K562 (cell line): Measurements from ENCODE around the gene RCOR1. TPM values are rescaled to one million over a fixed set of nuclear protein-coding genes. Genes with fewer than 3 reads are reported as not detected.

Experiments used
- ELF2 ChIP-seq: fragments of 250-450 bp; sonication (Bioruptor Pico); IDR thresholded peaks from 2 replicates; pipeline ENCODE4 v1.5.0; 2021; ENCODE audit warnings: mild to moderate bottlenecking
- MTF1 ChIP-seq: fragments of 250-450 bp; sonication (Bioruptor Pico); IDR thresholded peaks from 2 replicates; pipeline ENCODE4 v1.9.0; 2021; ENCODE audit warnings: moderate library complexity, mild to moderate bottlenecking, inconsistent platforms, borderline replicate concordance
- PCBP1 ChIP-seq: fragments of 200-400 bp; formaldehyde crosslinking; IDR thresholded peaks from 2 replicates; pipeline ENCODE4 v1.6.1; 2018; ENCODE audit warnings: mild to moderate bottlenecking, low read depth, low read length; ENCODE audit not compliant: poor library complexity, severe bottlenecking
- PTTG1 ChIP-seq: fragments of 450-650 bp; IDR thresholded peaks from 2 replicates; pipeline ENCODE4 v1.6.1; 2016; ENCODE audit warnings: low read depth, mild to moderate bottlenecking, missing genetic modification characterization, missing compliant biosample characterization
- STAT5A ChIP-seq: IDR thresholded peaks from 2 replicates; pipeline ENCODE4 v1.6.1; 2012; ENCODE audit warnings: low read length, inconsistent platforms, borderline replicate concordance
- ZNF263 ChIP-seq: sonication (generic); formaldehyde crosslinking; IDR thresholded peaks from 2 replicates; pipeline ENCODE4 v1.8.0; 2022; ENCODE audit warnings: mild to moderate bottlenecking, missing genetic modification reagents, borderline replicate concordance
- polyA plus RNA-seq, 8 experiments: library from polyadenylated mRNA; depleted of rRNA in 4 of 8; stranded (reverse) in 5 of 8; unstranded in 3 of 8; fragments of >200 nt; fragmentation: Nextera tagmentation in 2 of 8; fragmentation: Illumina TruSeq in 1 of 8; extraction: Ambion mirVana in 2 of 8; extraction: Trizol in 1 of 8; gene quantifications; 2 replicates each; pipeline versions ENCODE4 v1.2.1 to v1.2.3, GENCODE V29; 2011 to 2014; ENCODE audit warnings: inconsistent platforms in 1 of 8, missing spikeins in 1 of 8
- total RNA-seq, 7 experiments: library from RNA; depleted of rRNA in 6 of 7; stranded (reverse); fragments of >200 nt in 6 of 7; fragmentation: Illumina TruSeq in 2 of 7; extraction: Trizol in 2 of 7; gene quantifications; 2 replicates each; pipeline versions ENCODE4 v1.2.1 to v1.2.3, GENCODE V29; 2011 to 2021; ENCODE audit warnings: low replicate concordance in 1 of 7
- TF ChIP-seq, protein P1 (sequence below): sonication (generic); formaldehyde crosslinking; IDR thresholded peaks from 2 replicates; pipeline ENCODE4 v1.8.0; 2022; ENCODE audit warnings: missing genetic modification reagents, mild to moderate bottlenecking, moderate library complexity, borderline replicate concordance
- TF ChIP-seq, protein P2 (sequence below): fragments of 250-450 bp; sonication (Bioruptor Pico); IDR thresholded peaks from 2 replicates; pipeline ENCODE4 v1.8.0; 2021; ENCODE audit warnings: moderate library complexity, mild to moderate bottlenecking, inconsistent platforms
- TF ChIP-seq, protein P3 (sequence below): fragments of 250-450 bp; sonication (Bioruptor Pico); IDR thresholded peaks from 2 replicates; pipeline ENCODE4 v1.8.0; 2021; ENCODE audit warnings: borderline replicate concordance, mild to moderate bottlenecking, moderate library complexity; ENCODE audit not compliant: poor library complexity, severe bottlenecking

RCOR1 gene
- total and polyA plus RNA-seq, 9 of the 15 experiments (the other 6 are each of a cell fraction or from before 2014, with no cell fraction given): 8.5 to 47.9 (median 20.9) TPM

DNA sequence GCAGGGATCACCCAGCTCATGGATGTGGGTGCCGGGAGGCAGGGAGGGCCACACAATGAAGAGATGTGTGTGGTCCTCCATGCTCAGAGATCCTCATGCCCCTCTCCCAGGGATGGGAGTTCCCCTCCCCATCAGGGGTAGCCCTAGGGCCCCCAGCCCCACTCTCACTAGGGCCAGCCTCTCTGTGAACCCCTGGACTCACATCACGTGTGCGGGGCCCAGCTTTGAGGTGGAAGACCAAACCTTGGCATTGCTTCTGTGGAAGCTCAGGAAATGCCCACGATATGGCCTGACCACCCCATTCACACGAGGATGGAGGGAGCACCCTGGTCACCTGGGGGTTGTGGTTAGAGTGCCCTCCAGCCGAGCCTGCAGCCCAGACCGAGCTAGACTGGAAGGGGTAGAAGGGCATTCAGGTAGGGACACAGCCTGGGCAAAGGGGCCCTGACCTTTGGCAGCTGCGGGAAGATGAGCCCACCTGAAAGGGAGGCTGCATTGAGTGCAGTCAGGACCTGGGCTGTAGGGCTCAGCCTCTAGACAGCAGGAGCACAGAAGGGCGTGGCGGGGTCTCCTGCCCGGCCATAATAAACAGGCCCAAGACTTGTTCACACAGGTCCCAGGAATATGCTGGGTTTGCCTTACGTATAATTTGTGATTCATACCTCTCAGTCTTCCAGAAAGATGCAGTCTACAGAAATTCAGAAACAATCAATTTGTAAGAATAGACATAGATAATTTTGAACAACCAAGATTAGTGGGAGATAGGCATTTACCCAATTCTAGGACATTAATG, 34.8 kb upstream of the RCOR1 start (continued):
- TF ChIP-seq, protein P1, sequence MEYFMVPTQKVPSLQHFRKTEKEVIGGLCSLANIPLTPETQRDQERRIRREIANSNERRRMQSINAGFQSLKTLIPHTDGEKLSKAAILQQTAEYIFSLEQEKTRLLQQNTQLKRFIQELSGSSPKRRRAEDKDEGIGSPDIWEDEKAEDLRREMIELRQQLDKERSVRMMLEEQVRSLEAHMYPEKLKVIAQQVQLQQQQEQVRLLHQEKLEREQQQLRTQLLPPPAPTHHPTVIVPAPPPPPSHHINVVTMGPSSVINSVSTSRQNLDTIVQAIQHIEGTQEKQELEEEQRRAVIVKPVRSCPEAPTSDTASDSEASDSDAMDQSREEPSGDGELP (CRISPR knock-in tag): no peak
- TF ChIP-seq ELF2 (CRISPR knock-in tag): no peak
- TF ChIP-seq, protein P2, sequence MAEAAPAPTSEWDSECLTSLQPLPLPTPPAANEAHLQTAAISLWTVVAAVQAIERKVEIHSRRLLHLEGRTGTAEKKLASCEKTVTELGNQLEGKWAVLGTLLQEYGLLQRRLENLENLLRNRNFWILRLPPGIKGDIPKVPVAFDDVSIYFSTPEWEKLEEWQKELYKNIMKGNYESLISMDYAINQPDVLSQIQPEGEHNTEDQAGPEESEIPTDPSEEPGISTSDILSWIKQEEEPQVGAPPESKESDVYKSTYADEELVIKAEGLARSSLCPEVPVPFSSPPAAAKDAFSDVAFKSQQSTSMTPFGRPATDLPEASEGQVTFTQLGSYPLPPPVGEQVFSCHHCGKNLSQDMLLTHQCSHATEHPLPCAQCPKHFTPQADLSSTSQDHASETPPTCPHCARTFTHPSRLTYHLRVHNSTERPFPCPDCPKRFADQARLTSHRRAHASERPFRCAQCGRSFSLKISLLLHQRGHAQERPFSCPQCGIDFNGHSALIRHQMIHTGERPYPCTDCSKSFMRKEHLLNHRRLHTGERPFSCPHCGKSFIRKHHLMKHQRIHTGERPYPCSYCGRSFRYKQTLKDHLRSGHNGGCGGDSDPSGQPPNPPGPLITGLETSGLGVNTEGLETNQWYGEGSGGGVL (CRISPR knock-in tag): no peak
- TF ChIP-seq MTF1 (CRISPR knock-in tag): no peak
- no peak for TF ChIP-seq PTTG1 (tag)
- no peak for TF ChIP-seq ZNF263 (CRISPR knock-in tag)
- no peak for TF ChIP-seq PCBP1
- no peak for TF ChIP-seq STAT5A
- TF ChIP-seq, protein P3, sequence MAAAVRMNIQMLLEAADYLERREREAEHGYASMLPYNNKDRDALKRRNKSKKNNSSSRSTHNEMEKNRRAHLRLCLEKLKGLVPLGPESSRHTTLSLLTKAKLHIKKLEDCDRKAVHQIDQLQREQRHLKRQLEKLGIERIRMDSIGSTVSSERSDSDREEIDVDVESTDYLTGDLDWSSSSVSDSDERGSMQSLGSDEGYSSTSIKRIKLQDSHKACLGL (CRISPR knock-in tag): no peak
